GM12878 (cell line): ENCODE measurements around the gene ID3. TPM values are rescaled to one million over a fixed set of nuclear protein-coding genes. Genes with fewer than 3 reads are reported as not detected.

Experiments
- ATAC-seq: fragments of 200-7000 bp; cut with Tn5 transposase; 3 replicates; pipeline ENCODE4 v1.9.1; 2020; ENCODE audit warnings: mild to moderate bottlenecking, moderate library complexity
- BruUV-seq: library from RNA; stranded (reverse); fragments of 400-500 nt; replicated peaks from 2 replicates; lab custom pipeline; 2021; lab: Mats Ljungman, UMichigan
- CTCF ChIA-PET: fragments of 300-600 bp; sonication (Branson Sonifier 250); formaldehyde crosslinking; extraction: SDS; loops from one replicate; lab custom pipeline; 2021; ENCODE audit warnings: inconsistent platforms; lab: Yijun Ruan, JAX
- POLR2A ChIA-PET: fragments of 350-600 bp; formaldehyde crosslinking; extraction: SDS; loops from one replicate; lab custom pipeline; 2021; ENCODE audit warnings: inconsistent platforms; lab: Charles Lee
- RAD21 ChIA-PET: fragments of 300-600 bp; sonication (Branson Sonifier 250); formaldehyde crosslinking; loops from one replicate; lab custom pipeline; 2023; ENCODE audit warnings: antibody characterized with exemption; ENCODE audit not compliant: unreplicated experiment; lab: Charles Lee
- SMC1A ChIA-PET: fragments of 300-600 bp; sonication (Branson Sonifier 250); formaldehyde crosslinking; loops from one replicate; lab custom pipeline; 2023; ENCODE audit not compliant: unreplicated experiment, uncharacterized antibody; lab: Charles Lee
- DNase-seq: peaks from one replicate; pipeline ENCODE4 v3.0.0-alpha.2; 2011; ENCODE audit warnings: low read depth, low spot score
- FAIRE-seq: peaks from 3 replicates; lab custom pipeline; 2011; peaks lifted over from hg19 to GRCh38; lab: Jason Lieb, UNC
- H2AFZ ChIP-seq: 2 replicates; pipeline ENCODE4 v1.6.0; 2011; ENCODE audit warnings: low read depth, low read length, control low read depth; ENCODE audit not compliant: control insufficient read depth
- H3K27ac ChIP-seq: 2 replicates; pipeline ENCODE4 v1.5.1; 2011; ENCODE audit warnings: control low read depth; ENCODE audit not compliant: control insufficient read depth, insufficient read depth
- H3K27me3 ChIP-seq, 2 experiments: replicated peaks in 1 of 2; 2 replicates each; pipeline versions ENCODE4 v1.6.0 to v1.6.1; 2011; ENCODE audit warnings: low read length in 1 of 2; ENCODE audit not compliant: control insufficient read depth in 2 of 2, insufficient read depth in 2 of 2
- H3K36me3 ChIP-seq, 2 experiments: 2 replicates each; pipeline ENCODE4 v1.5.1; 2011; ENCODE audit warnings: low read length in 1 of 2; ENCODE audit not compliant: control insufficient read depth in 2 of 2, insufficient read depth in 2 of 2
- H3K4me1 ChIP-seq: 2 replicates; pipeline ENCODE4 v1.6.1; 2011; ENCODE audit warnings: mild to moderate bottlenecking, low read length, moderate library complexity, mixed read lengths; ENCODE audit not compliant: control insufficient read depth, insufficient read depth
- H3K4me2 ChIP-seq: 2 replicates; pipeline ENCODE4 v1.6.0; 2011; ENCODE audit warnings: control low read depth; ENCODE audit not compliant: control insufficient read depth, insufficient read depth
- H3K4me3 ChIP-seq: fragments of 200-600 bp; sonication (generic); 2 replicates; pipeline ENCODE4 v1.5.1; 2016
- H3K79me2 ChIP-seq: 2 replicates; pipeline ENCODE4 v1.6.0; 2011; ENCODE audit warnings: low read length; ENCODE audit not compliant: control insufficient read depth, insufficient read depth
- H3K9ac ChIP-seq: 2 replicates; pipeline ENCODE4 v1.8.0; 2011; ENCODE audit warnings: low read length, control low read depth, mixed read lengths; ENCODE audit not compliant: control insufficient read depth, insufficient read depth
- H3K9me3 ChIP-seq: replicated peaks from 3 replicates; pipeline ENCODE4 v1.5.1; 2011; ENCODE audit warnings: mild to moderate bottlenecking, low read length; ENCODE audit not compliant: control insufficient read depth, insufficient read depth
- H4K20me1 ChIP-seq: 2 replicates; pipeline ENCODE4 v1.6.0; 2011; ENCODE audit not compliant: control insufficient read depth, insufficient read depth
- BHLHE40 ChIP-seq, 2 experiments: fragments of 450-650 bp in 1 of 2; IDR thresholded peaks; 2 replicates each; pipeline ENCODE4 v1.6.1; 2011 to 2017; ENCODE audit warnings: low read depth in 2 of 2, borderline replicate concordance in 1 of 2, improper control_type of control experiment in 1 of 2, low read length in 1 of 2, mild to moderate bottlenecking in 1 of 2
- BRCA1 ChIP-seq: IDR thresholded peaks from 2 replicates; pipeline ENCODE4 v1.6.1; 2011; ENCODE audit warnings: low read depth, low read length, improper control_type of control experiment
- CBFB ChIP-seq: IDR thresholded peaks from 2 replicates; pipeline ENCODE4 v1.6.1; 2016; ENCODE audit warnings: antibody characterized with exemption, low read depth
- FOXM1 ChIP-seq: IDR thresholded peaks from 2 replicates; pipeline ENCODE4 v1.6.1; 2012; ENCODE audit warnings: low read depth, mild to moderate bottlenecking, inconsistent platforms, low read length, moderate library complexity
- IRF4 ChIP-seq: IDR thresholded peaks from 2 replicates; pipeline ENCODE4 v1.6.1; 2011; ENCODE audit warnings: low read depth, low read length
- LARP7 ChIP-seq: fragments of 450-650 bp; IDR thresholded peaks from 2 replicates; pipeline ENCODE4 v1.6.1; 2017; ENCODE audit warnings: mild to moderate bottlenecking
- MEF2A ChIP-seq: IDR thresholded peaks from 2 replicates; pipeline ENCODE4 v1.6.1; 2011; ENCODE audit warnings: low read depth, mild to moderate bottlenecking, low read length, moderate library complexity; ENCODE audit not compliant: insufficient read depth
- POU2F2 ChIP-seq: IDR thresholded peaks from 3 replicates; pipeline ENCODE4 v1.6.1; 2011; ENCODE audit warnings: low read depth, mild to moderate bottlenecking, low read length, borderline replicate concordance
- RUNX3 ChIP-seq: IDR thresholded peaks from 2 replicates; pipeline ENCODE4 v1.6.1; 2012; ENCODE audit warnings: low read length, inconsistent platforms
- SMARCA5 ChIP-seq: fragments of 450-650 bp; IDR thresholded peaks from 2 replicates; pipeline ENCODE4 v1.6.1; 2017; ENCODE audit warnings: mild to moderate bottlenecking
- SRF ChIP-seq, 2 experiments: IDR thresholded peaks; 2 replicates each; pipeline ENCODE4 v1.6.1; 2011; ENCODE audit warnings: low read depth in 2 of 2, low read length in 2 of 2, mild to moderate bottlenecking in 1 of 2, moderate library complexity in 1 of 2
- YY1 ChIP-seq: IDR thresholded peaks from 2 replicates; pipeline ENCODE4 v1.6.1; 2011; ENCODE audit warnings: low read depth, mild to moderate bottlenecking, low read length
- WGBS: methylation state at CpG from one replicate; pipeline ENCODE4 v1.1.6; 2016; ENCODE audit warnings: low lambda C conversion rate; ENCODE audit not compliant: insufficient replicate concordance, insufficient coverage; ENCODE audit errors: missing lambda C conversion rate; 5-methylcytosine and 5-hydroxymethylcytosine counted together
- in situ Hi-C: fragments of 300-500 bp; cut with MboI; formaldehyde crosslinking; loops from 9 replicates; pipeline ENCODE4 v1.14.3; 2018; ENCODE audit warnings: mixed read lengths
- intact Hi-C: fragments of 100-400 bp; cut with micrococcal nuclease; formaldehyde crosslinking; loops from one replicate; pipeline ENCODE4 v1.14.2; 2022; ENCODE audit not compliant: unreplicated experiment
- polyA plus RNA-seq, 11 experiments: library from polyadenylated mRNA; depleted of rRNA in 4 of 11; unstranded in 6 of 11; stranded (reverse) in 5 of 11; fragments of >200 nt; fragmentation: Nextera tagmentation in 4 of 11; fragmentation: Illumina TruSeq in 1 of 11; extraction: Ambion mirVana in 4 of 11; extraction: Trizol in 1 of 11; gene quantifications; 1 replicate in 1 of 11; 2 replicates in 10 of 11; pipeline versions ENCODE4 v1.2.1 to v1.2.3, GENCODE V29; 2011 to 2016; ENCODE audit warnings: inconsistent platforms in 2 of 11, missing spikeins in 2 of 11, low read depth in 1 of 11
- total RNA-seq, 4 experiments: library from RNA; depleted of rRNA in 3 of 4; stranded (reverse); fragments of >200 nt in 3 of 4; fragmentation: Illumina TruSeq in 1 of 4; extraction: Trizol in 1 of 4; gene quantifications; 2 replicates each; pipeline versions ENCODE4 v1.2.1 to v1.2.3, GENCODE V29; 2013 to 2021
- TF ChIP-seq, protein P1 (sequence below), 3 experiments: IDR thresholded peaks in 2 of 3; conservative IDR thresholded peaks in 1 of 3; 2 replicates each; pipeline ENCODE4 v1.5.1; 2011; ENCODE audit warnings: low read depth in 3 of 3, low read length in 3 of 3, mild to moderate bottlenecking in 3 of 3, control low read depth in 2 of 3, moderate library complexity in 2 of 3, inconsistent platforms in 1 of 3, mixed read lengths in 1 of 3; ENCODE audit not compliant: control insufficient read depth in 2 of 3, insufficient read depth in 1 of 3; ENCODE audit errors: extremely low read depth in 1 of 3
- TF ChIP-seq, protein P2 (sequence below): IDR thresholded peaks from 2 replicates; pipeline ENCODE4 v1.6.1; 2011; ENCODE audit warnings: low read depth, mild to moderate bottlenecking, low read length, moderate library complexity, borderline replicate concordance; ENCODE audit errors: extremely low read depth
- TF ChIP-seq, protein P3 (sequence below): IDR thresholded peaks from 2 replicates; pipeline ENCODE4 v1.6.1; 2012; ENCODE audit warnings: mild to moderate bottlenecking, low read depth, low read length

Gene ID3
- total and polyA plus RNA-seq, 10 of the 15 experiments (the other 5 are each of a cell fraction or from before 2014, with no cell fraction given): 42.7 to 475 (median 207) TPM

DNA sequence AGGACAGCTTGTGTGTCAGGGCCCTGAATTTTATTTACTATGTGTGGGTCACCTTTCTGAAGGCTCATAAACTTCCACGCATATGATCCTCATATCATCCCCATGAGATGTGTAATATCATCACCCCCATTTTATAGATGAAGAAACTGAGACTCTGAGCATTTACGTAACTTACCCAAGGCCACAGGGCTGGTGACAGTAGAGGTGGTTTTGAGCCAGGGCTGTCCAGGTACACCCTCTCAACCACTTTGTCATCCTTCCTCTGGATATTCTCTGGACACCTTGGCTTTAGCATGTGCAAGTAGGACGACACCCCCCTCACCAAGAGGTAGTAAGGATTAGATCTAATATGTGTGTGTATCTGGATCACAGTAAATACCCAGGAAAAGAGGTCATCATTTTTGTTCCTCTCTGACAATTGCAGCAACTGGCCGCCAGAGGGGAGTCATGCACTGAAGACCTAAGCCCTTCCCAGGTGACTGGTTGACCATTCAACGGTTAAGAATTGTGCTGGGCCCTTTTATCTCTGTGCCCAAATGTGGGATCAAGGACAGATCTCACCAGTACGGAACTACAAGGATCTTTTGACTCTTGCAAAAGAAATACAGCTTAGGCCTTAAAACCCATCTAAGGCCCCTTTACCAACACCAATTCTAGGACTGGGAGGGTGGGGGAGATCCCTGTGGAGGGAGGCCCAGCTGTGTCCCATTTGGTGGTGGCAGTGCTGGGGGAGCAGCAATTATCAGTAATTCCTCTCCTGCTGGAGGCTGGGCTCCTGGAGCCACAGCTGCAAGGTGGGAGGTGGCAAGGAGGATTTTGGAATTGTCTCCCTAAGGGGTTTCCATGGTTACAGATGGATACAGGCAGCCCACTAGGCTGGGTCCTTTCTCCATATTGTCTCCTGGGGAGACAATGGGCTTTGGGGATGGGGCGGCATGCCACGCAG, 14.6 kb downstream of the ID3 start:
- no peak overlapping the region for H3K4me3 ChIP-seq
- peaks cover 11% of the 10 kb centered on the region for H3K4me1 ChIP-seq
- ChIA-PET SMC1A (interaction anchor here (0.6 to 17.8 kb wide), 31 partner anchors 8 to 202 kb away, joined by 3 to 584 read pairs (median 4); partner anchors contain the start of genes E2F2 and ID3), CTCF (interaction anchor here (0.6 to 28.3 kb wide), 28 partner anchors 9 to 372 kb away, joined by 3 to 959 read pairs (median 4); partner anchors contain the start of genes E2F2 and ID3), POLR2A (interaction anchor here (0.6 to 2.7 kb wide), 12 partner anchors 10 to 239 kb away, joined by 3 to 10 read pairs (median 4); no protein-coding TSS in a partner anchor), RAD21 (interaction anchor here (0.6 to 21.6 kb wide), 15 partner anchors 10 to 372 kb away, joined by 3 to 561 read pairs (median 4); no protein-coding TSS in a partner anchor)
- DNase-seq (no peak), ATAC-seq (peak; percentile 74), FAIRE-seq (peak; percentile 82)
- H3K9ac ChIP-seq: no peak overlapping the region
- WGBS: 31% methylated on average over 8 of the region's 8 CpGs
- H3K9me3 ChIP-seq: no peaks in the 10 kb centered on the region
- intact Hi-C loops: loop anchor here (1.0 to 2.0 kb wide), 2 partner anchors 93 to 206 kb away; no protein-coding TSS in a partner anchor
- no peak overlapping the region for H3K27ac ChIP-seq
- BruUV-seq: no TSS peak
- H3K27me3 ChIP-seq: no peaks in the 10 kb centered on the region
- in situ Hi-C loops: loop anchor here (5.0 kb wide), 2 partner anchors 93 to 208 kb away; no protein-coding TSS in a partner anchor
- H2AFZ ChIP-seq: peak overlapping the region; percentile 50; the same call in 1 of the 2 replicates
- H4K20me1 ChIP-seq: no peaks in the 10 kb centered on the region
- H3K4me2 ChIP-seq: no peak overlapping the region
- no peaks in the 10 kb centered on the region for H3K79me2 ChIP-seq
- no peaks in the 10 kb centered on the region for H3K36me3 ChIP-seq
- peak; percentile 69; the same call in 1 of the 3 replicates for TF ChIP-seq POU2F2
- 0 out of 2 replicates have a peak, but pooled peaks have one; percentile 34 for TF ChIP-seq LARP7
- peak; percentile 80; the same call in 1 of the 2 replicates for TF ChIP-seq SMARCA5
- TF ChIP-seq BRCA1: no peak
- TF ChIP-seq, protein P1, sequence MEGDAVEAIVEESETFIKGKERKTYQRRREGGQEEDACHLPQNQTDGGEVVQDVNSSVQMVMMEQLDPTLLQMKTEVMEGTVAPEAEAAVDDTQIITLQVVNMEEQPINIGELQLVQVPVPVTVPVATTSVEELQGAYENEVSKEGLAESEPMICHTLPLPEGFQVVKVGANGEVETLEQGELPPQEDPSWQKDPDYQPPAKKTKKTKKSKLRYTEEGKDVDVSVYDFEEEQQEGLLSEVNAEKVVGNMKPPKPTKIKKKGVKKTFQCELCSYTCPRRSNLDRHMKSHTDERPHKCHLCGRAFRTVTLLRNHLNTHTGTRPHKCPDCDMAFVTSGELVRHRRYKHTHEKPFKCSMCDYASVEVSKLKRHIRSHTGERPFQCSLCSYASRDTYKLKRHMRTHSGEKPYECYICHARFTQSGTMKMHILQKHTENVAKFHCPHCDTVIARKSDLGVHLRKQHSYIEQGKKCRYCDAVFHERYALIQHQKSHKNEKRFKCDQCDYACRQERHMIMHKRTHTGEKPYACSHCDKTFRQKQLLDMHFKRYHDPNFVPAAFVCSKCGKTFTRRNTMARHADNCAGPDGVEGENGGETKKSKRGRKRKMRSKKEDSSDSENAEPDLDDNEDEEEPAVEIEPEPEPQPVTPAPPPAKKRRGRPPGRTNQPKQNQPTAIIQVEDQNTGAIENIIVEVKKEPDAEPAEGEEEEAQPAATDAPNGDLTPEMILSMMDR (IDR thresholded peaks at IDR 0.05 in 2 of 3, conservative IDR thresholded peaks at IDR 0.05 in 1 of 3; ENCODE audit: control insufficient read depth in 2 of 3, extremely low read depth in 1 of 3, insufficient read depth in 1 of 3, low read depth in 3 of 3, low read length in 3 of 3): peak; percentile 85 to 98 (median 89); a peak in 5 of 6 replicates
- TF ChIP-seq BHLHE40 (IDR thresholded peaks at IDR 0.05; ENCODE audit: borderline replicate concordance in 1 of 2, low read depth in 2 of 2, low read length in 1 of 2): 0 out of 4 replicates have a peak, but pooled peaks of 1 of the 2 experiments have one; percentile 17
- TF ChIP-seq SRF (IDR thresholded peaks at IDR 0.05; ENCODE audit: low read depth in 2 of 2, low read length in 2 of 2): no peak
- TF ChIP-seq, protein P2, sequence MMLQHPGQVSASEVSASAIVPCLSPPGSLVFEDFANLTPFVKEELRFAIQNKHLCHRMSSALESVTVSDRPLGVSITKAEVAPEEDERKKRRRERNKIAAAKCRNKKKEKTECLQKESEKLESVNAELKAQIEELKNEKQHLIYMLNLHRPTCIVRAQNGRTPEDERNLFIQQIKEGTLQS: peak; percentile 27; the same call in 1 of the 2 replicates
- TF ChIP-seq IRF4: 0 out of 2 replicates have a peak, but pooled peaks have one; percentile 50
- peak; percentile 22 for TF ChIP-seq RUNX3
- peak; percentile 70; the same call in 1 of the 2 replicates for TF ChIP-seq FOXM1
- no peak for TF ChIP-seq CBFB
- peak; percentile 82 for TF ChIP-seq YY1
- TF ChIP-seq MEF2A: 0 out of 2 replicates have a peak, but pooled peaks have one; percentile 43
- TF ChIP-seq, protein P3, sequence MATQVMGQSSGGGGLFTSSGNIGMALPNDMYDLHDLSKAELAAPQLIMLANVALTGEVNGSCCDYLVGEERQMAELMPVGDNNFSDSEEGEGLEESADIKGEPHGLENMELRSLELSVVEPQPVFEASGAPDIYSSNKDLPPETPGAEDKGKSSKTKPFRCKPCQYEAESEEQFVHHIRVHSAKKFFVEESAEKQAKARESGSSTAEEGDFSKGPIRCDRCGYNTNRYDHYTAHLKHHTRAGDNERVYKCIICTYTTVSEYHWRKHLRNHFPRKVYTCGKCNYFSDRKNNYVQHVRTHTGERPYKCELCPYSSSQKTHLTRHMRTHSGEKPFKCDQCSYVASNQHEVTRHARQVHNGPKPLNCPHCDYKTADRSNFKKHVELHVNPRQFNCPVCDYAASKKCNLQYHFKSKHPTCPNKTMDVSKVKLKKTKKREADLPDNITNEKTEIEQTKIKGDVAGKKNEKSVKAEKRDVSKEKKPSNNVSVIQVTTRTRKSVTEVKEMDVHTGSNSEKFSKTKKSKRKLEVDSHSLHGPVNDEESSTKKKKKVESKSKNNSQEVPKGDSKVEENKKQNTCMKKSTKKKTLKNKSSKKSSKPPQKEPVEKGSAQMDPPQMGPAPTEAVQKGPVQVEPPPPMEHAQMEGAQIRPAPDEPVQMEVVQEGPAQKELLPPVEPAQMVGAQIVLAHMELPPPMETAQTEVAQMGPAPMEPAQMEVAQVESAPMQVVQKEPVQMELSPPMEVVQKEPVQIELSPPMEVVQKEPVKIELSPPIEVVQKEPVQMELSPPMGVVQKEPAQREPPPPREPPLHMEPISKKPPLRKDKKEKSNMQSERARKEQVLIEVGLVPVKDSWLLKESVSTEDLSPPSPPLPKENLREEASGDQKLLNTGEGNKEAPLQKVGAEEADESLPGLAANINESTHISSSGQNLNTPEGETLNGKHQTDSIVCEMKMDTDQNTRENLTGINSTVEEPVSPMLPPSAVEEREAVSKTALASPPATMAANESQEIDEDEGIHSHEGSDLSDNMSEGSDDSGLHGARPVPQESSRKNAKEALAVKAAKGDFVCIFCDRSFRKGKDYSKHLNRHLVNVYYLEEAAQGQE: no peak
